Measurements from ENCODE around the gene DCXR.

DNA sequence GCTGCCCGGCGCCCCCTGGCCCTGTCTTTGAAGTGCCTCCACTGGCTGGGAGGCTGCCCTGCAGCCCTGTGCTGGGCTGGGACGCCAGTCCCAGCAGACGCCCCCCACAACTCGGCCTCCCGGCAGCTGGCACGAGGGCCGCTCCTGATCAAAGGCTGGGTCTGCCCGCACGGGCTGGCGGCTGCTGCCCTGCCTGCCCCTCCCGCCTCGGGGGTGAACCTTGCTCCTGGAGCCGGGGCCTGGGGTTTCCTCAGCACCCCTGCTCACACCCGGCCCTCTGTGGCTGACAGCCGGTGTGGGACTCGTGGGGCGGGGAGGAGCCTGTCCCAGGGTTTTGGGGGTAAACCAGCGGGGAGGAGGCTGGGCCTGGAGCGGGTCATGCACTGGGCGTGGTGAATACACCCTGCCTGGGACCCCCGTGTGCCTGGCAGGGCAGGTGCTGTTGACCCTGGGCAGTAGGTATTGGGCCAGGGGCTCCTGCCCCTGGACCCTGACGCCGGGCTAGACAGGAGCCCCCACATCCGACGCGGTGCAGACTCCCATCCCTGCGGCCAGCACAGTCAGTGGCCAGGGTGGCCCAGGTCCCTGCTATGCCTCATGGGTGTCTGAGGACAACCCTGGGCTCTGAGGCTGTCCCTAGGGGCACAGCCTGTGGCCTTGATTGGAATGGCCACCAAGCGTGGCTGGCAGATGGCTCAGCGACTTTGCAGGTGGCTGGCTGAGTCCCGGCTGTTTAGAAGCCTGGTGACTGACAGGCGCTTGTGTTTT, 36.5 kb downstream of the DCXR start:
- TF ChIP-seq POLR2AphosphoS5 (IDR thresholded peaks at IDR 0.05; ENCODE audit: borderline replicate concordance, low read depth, low read length): no peak
- no peak for TF ChIP-seq EZH2 (IDR thresholded peaks at IDR 0.05)
- TF ChIP-seq FOXP2 (optimal IDR thresholded peaks at IDR 0.05; ENCODE audit: control extremely low read depth, extremely low read length, insufficient read depth): no peak

Measured in SK-N-MC (cell line).